WTC11 (cell line): ENCODE measurements around the gene DPP7. TPM values are rescaled to one million over a fixed set of nuclear protein-coding genes. Genes with fewer than 3 reads are reported as not detected.

Experiments
- ATAC-seq: fragments of 200-7000 bp; cut with Tn5 transposase; 2 replicates; pipeline ENCODE4 v1.10.0; 2021; ENCODE audit warnings: mild to moderate bottlenecking, moderate library complexity
- CTCF ChIA-PET: fragments of 300-600 bp; sonication (Branson Sonifier 250); formaldehyde crosslinking; loops from one replicate; lab custom pipeline; 2021; ENCODE audit warnings: antibody characterized with exemption; lab: Charles Lee
- POLR2A ChIA-PET: fragments of 350-600 bp; sonication (Branson Sonifier 250); formaldehyde crosslinking; loops from one replicate; lab custom pipeline; 2021; ENCODE audit warnings: antibody characterized with exemption; lab: Charles Lee
- DNase-seq: peaks from one replicate; pipeline ENCODE4 v3.0.0; 2021; ENCODE audit warnings: low spot score
- H3K27ac Mint-ChIP-seq: 2 replicates; pipeline ENCODE4 v1.8.0; 2021; ENCODE audit warnings: mixed read lengths
- H3K27me3 Mint-ChIP-seq: 2 replicates; pipeline ENCODE4 v1.8.0; 2021; ENCODE audit warnings: low read depth, mild to moderate bottlenecking, moderate library complexity, mixed read lengths
- H3K36me3 Mint-ChIP-seq: 2 replicates; pipeline ENCODE4 v1.8.0; 2021; ENCODE audit warnings: mixed read lengths
- H3K4me1 Mint-ChIP-seq: 2 replicates; pipeline ENCODE4 v1.8.0; 2022; ENCODE audit warnings: mixed read lengths
- H3K4me3 Mint-ChIP-seq: 2 replicates; pipeline ENCODE4 v1.8.0; 2021; ENCODE audit warnings: mild to moderate bottlenecking, moderate library complexity, mixed read lengths
- H3K9me3 Mint-ChIP-seq: 2 replicates; pipeline ENCODE4 v1.8.0; 2021; ENCODE audit warnings: mixed read lengths
- AFF4 ChIP-seq: sonication (generic); formaldehyde crosslinking; IDR thresholded peaks from 2 replicates; pipeline ENCODE4 v1.8.1; 2023; ENCODE audit warnings: mild to moderate bottlenecking, missing genetic modification reagents, borderline replicate concordance
- E2F1 ChIP-seq: sonication (generic); formaldehyde crosslinking; IDR thresholded peaks from 2 replicates; pipeline ENCODE4 v1.8.0; 2022; ENCODE audit warnings: mild to moderate bottlenecking, missing genetic modification reagents
- E2F5 ChIP-seq: sonication (generic); formaldehyde crosslinking; IDR thresholded peaks from 2 replicates; pipeline ENCODE4 v1.8.1; 2022; ENCODE audit warnings: mild to moderate bottlenecking, moderate library complexity, missing genetic modification reagents
- ELF4 ChIP-seq: sonication (generic); formaldehyde crosslinking; IDR thresholded peaks from 2 replicates; pipeline ENCODE4 v1.8.1; 2022; ENCODE audit warnings: low read depth, mild to moderate bottlenecking, moderate library complexity, missing genetic modification reagents
- FOXK1 ChIP-seq: sonication (generic); formaldehyde crosslinking; IDR thresholded peaks from 2 replicates; pipeline ENCODE4 v1.8.0; 2022; ENCODE audit warnings: mild to moderate bottlenecking, moderate library complexity, missing genetic modification reagents
- HMGXB4 ChIP-seq: sonication (generic); formaldehyde crosslinking; IDR thresholded peaks from 2 replicates; pipeline ENCODE4 v1.8.1; 2023; ENCODE audit warnings: mild to moderate bottlenecking, moderate library complexity, missing genetic modification reagents
- MAX ChIP-seq: sonication (generic); formaldehyde crosslinking; IDR thresholded peaks from 2 replicates; pipeline ENCODE4 v1.8.0; 2022; ENCODE audit warnings: mild to moderate bottlenecking, missing genetic modification reagents
- PRDM15 ChIP-seq: sonication (generic); formaldehyde crosslinking; IDR thresholded peaks from 2 replicates; pipeline ENCODE4 v1.8.0; 2022; ENCODE audit warnings: missing genetic modification reagents
- PRRX2 ChIP-seq: fragments of 250-450 bp; sonication (Bioruptor Pico); IDR thresholded peaks from 2 replicates; pipeline ENCODE4 v1.8.0; 2021; ENCODE audit warnings: mild to moderate bottlenecking
- SP1 ChIP-seq: sonication (generic); formaldehyde crosslinking; conservative IDR thresholded peaks from 2 replicates; pipeline ENCODE4 v1.8.1; 2022; ENCODE audit warnings: missing genetic modification reagents
- USF2 ChIP-seq: sonication (generic); formaldehyde crosslinking; IDR thresholded peaks from 2 replicates; pipeline ENCODE4 v1.8.1; 2023; ENCODE audit warnings: mild to moderate bottlenecking, missing genetic modification reagents, moderate library complexity
- ZNF425 ChIP-seq: fragments of 250-450 bp; sonication (Bioruptor Pico); conservative IDR thresholded peaks from 2 replicates; pipeline ENCODE4 v1.9.0; 2021; ENCODE audit warnings: mild to moderate bottlenecking
- total RNA-seq: library from RNA; stranded (reverse); gene quantifications from 3 replicates; pipeline ENCODE4 v1.2.3, GENCODE V29; 2021

DPP7 gene
- total RNA-seq, 1 experiment from 2014 or later: 38.9 TPM

- ChIA-PET POLR2A (interaction anchor here (1.0 to 1.1 kb wide), 2 partner anchors 9 kb away, joined by 4 to 6 read pairs; partner anchors contain the start of gene MAN1B1), CTCF (interaction anchor here (0.6 to 4.3 kb wide), 13 partner anchors 8 to 235 kb away, joined by 3 to 69 read pairs (median 8); partner anchors contain the start of genes AJM1, MAN1B1, NPDC1 and RNF224)
- peak; percentile 29 for ATAC-seq
- peak; percentile 64 for DNase-seq
- H3K27me3 Mint-ChIP-seq: peaks cover 36% of the 10 kb centered on the region
- H3K36me3 Mint-ChIP-seq: no peaks in the 10 kb centered on the region
- peak within 1 kb of the TSS; percentile 69 for H3K4me3 Mint-ChIP-seq
- H3K4me1 Mint-ChIP-seq: peaks cover 16% of the 10 kb centered on the region
- H3K27ac Mint-ChIP-seq: no peak within 1 kb of the TSS
- no peaks in the 10 kb centered on the region for H3K9me3 Mint-ChIP-seq
- TF ChIP-seq PRRX2 (no peak), SP1 (CRISPR knock-in tag) (0 out of 2 replicates have a peak, but pooled peaks have one; percentile 9), ZNF425 (CRISPR knock-in tag) (no peak), HMGXB4 (CRISPR knock-in tag) (peak; percentile 68; the same call in 1 of the 2 replicates), E2F1 (CRISPR knock-in tag) (no peak), MAX (CRISPR knock-in tag) (0 out of 2 replicates have a peak, but pooled peaks have one; percentile 19), USF2 (CRISPR knock-in tag) (peak; percentile 65), PRDM15 (CRISPR knock-in tag) (peak; percentile 50; the same call in 1 of the 2 replicates)
- TF ChIP-seq, all 79 proteins: peak for 5
These were observed 37.4 kb downstream of the DPP7 start, which contains the start of gene UAP1L1 for GRCh38 chr9:137077010-137077747. Gene UAP1L1, plus strand, starts transcription at chr9:137077517. Its CDS starts 16 bp downstream, at chr9:137077533.

GRCh38 chr9:137076636-137077009, 37.9 kb downstream of the DPP7 start:
- DNase-seq (peak; percentile 29), ATAC-seq (peak; percentile 8)
- H3K36me3 Mint-ChIP-seq: no peaks in the 10 kb centered on the region
- TF ChIP-seq E2F5 (CRISPR knock-in tag) (no peak), ELF4 (no peak), AFF4 (no peak), FOXK1 (CRISPR knock-in tag) (no peak)
- no peaks in the 10 kb centered on the region for H3K9me3 Mint-ChIP-seq
- H3K4me3 Mint-ChIP-seq: peak overlapping the region; percentile 59
- no peak overlapping the region for H3K27ac Mint-ChIP-seq
- ChIA-PET CTCF (interaction anchor here (0.6 to 4.3 kb wide), 10 partner anchors 8 to 235 kb away, joined by 3 to 69 read pairs (median 9); partner anchors contain the start of genes AJM1, RNF224 and SAPCD2), POLR2A (interaction anchor here (1.1 kb wide), 1 partner anchor 10 kb away, joined by 4 read pairs; the partner anchor contains the start of gene MAN1B1)
- H3K27me3 Mint-ChIP-seq: peaks cover 36% of the 10 kb centered on the region
- peaks cover 16% of the 10 kb centered on the region for H3K4me1 Mint-ChIP-seq
